ENCODE data around the gene C16orf78.

- TF ChIP-seq, protein P1, sequence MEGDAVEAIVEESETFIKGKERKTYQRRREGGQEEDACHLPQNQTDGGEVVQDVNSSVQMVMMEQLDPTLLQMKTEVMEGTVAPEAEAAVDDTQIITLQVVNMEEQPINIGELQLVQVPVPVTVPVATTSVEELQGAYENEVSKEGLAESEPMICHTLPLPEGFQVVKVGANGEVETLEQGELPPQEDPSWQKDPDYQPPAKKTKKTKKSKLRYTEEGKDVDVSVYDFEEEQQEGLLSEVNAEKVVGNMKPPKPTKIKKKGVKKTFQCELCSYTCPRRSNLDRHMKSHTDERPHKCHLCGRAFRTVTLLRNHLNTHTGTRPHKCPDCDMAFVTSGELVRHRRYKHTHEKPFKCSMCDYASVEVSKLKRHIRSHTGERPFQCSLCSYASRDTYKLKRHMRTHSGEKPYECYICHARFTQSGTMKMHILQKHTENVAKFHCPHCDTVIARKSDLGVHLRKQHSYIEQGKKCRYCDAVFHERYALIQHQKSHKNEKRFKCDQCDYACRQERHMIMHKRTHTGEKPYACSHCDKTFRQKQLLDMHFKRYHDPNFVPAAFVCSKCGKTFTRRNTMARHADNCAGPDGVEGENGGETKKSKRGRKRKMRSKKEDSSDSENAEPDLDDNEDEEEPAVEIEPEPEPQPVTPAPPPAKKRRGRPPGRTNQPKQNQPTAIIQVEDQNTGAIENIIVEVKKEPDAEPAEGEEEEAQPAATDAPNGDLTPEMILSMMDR (conservative IDR thresholded peaks at IDR 0.05; ENCODE audit: low read depth, low read length): no peak
- TF ChIP-seq EZH2 (IDR thresholded peaks at IDR 0.05; ENCODE audit: borderline replicate concordance, low read depth, low read length, poor library complexity, severe bottlenecking): no peak
These were observed 34.9 kb upstream of the C16orf78 start for GRCh38 chr16:49338611-49339265.

All from A673 (cell line).